KBM-7 (cell line): ENCODE data around the gene TANGO6.
A peak's percentile ranks its signal among the peaks of the same experiment; 100 is the strongest.
"Not testable (repeated sequence)": the region's sequence is repeated elsewhere in the genome, so short reads cannot be mapped to it uniquely, and the experiment has no call there.

Experiments
- DNase-seq: peaks from one replicate; pipeline ENCODE4 v3.0.0-alpha.2; 2015
- in situ Hi-C: fragments of 300-500 bp; cut with MboI; formaldehyde crosslinking; loops from 2 replicates; pipeline ENCODE4 v1.14.3; 2020; ENCODE audit warnings: low sequenced_read_pairs, low pct_unique_long_range_greater_than_20kb, mixed read lengths

Gene TANGO6

GRCh38 chr16:69035375-69035774 is 192.0 kb downstream of the TANGO6 start:
- no peak for DNase-seq
- in situ Hi-C loops = no loop called here

- in situ Hi-C loops = no loop called here
- no peak for DNase-seq
These were observed 193.2 kb downstream of the TANGO6 start for GRCh38 chr16:69036399-69037091.

GRCh38 chr16:69037373-69038160 is 194.2 kb downstream of the TANGO6 start:
- in situ Hi-C loops = no loop called here
- DNase-seq = no peak

GRCh38 chr16:69039333-69039941 is 196.1 kb downstream of the TANGO6 start:
- in situ Hi-C loops = no loop called here

GRCh38 chr16:69040144-69040909 is 197.0 kb downstream of the TANGO6 start:
- peak; percentile 30 for DNase-seq
- in situ Hi-C loops = no loop called here

More at GRCh38 chr16:69039333-69039941, 196.1 kb downstream of the TANGO6 start:
- no peak for DNase-seq

GRCh38 chr16:69048328-69049120 is 205.2 kb downstream of the TANGO6 start:
- DNase-seq = no peak
- in situ Hi-C loops = no loop called here

- in situ Hi-C loops = no loop called here
These were observed 205.8 kb downstream of the TANGO6 start for GRCh38 chr16:69049146-69049545.

GRCh38 chr16:69049603-69050375 is 206.5 kb downstream of the TANGO6 start:
- in situ Hi-C loops = no loop called here
- DNase-seq = no peak

More at GRCh38 chr16:69049146-69049545, 205.8 kb downstream of the TANGO6 start:
- no peak for DNase-seq

- DNase-seq, in situ Hi-C loops: not testable (repeated sequence)
These were observed 208.1 kb downstream of the TANGO6 start for GRCh38 chr16:69051517-69051830.

GRCh38 chr16:69055008-69055407 is 211.7 kb downstream of the TANGO6 start:
- in situ Hi-C loops = no loop called here

GRCh38 chr16:69055980-69056379 is 212.6 kb downstream of the TANGO6 start:
- no peak for DNase-seq
- in situ Hi-C loops = no loop called here

More at GRCh38 chr16:69055008-69055407, 211.7 kb downstream of the TANGO6 start:
- DNase-seq = no peak

GRCh38 chr16:69056421-69056820 is 213.1 kb downstream of the TANGO6 start:
- DNase-seq = no peak

GRCh38 chr16:69057400-69058378 is 214.4 kb downstream of the TANGO6 start:
- DNase-seq = peak; percentile 42
- in situ Hi-C loops = no loop called here

More at GRCh38 chr16:69056421-69056820, 213.1 kb downstream of the TANGO6 start:
- in situ Hi-C loops = no loop called here

GRCh38 chr16:69063491-69063890 is 220.2 kb downstream of the TANGO6 start:
- in situ Hi-C loops = not testable (repeated sequence)

GRCh38 chr16:69064124-69064763 is 220.9 kb downstream of the TANGO6 start:
- in situ Hi-C loops = no loop called here
- no peak for DNase-seq

More at GRCh38 chr16:69063491-69063890, 220.2 kb downstream of the TANGO6 start:
- not testable (repeated sequence) for DNase-seq

- peak; percentile 24 for DNase-seq
- in situ Hi-C loops = no loop called here
These were observed 221.5 kb downstream of the TANGO6 start for GRCh38 chr16:69064764-69065313.
